Measurements from ENCODE around the gene PCYOX1L. TPM values are rescaled to one million over a fixed set of nuclear protein-coding genes. Genes with fewer than 3 reads are reported as not detected.

The PCYOX1L gene
- total RNA-seq, 1 experiment from 2014 or later: 15.3 TPM

- Mint-ChIP-seq H3K36me3 (ENCODE audit: insufficient read depth in 1 of 3, low read depth in 3 of 3) (peaks cover 0 to 25% (median 3%) of the 10 kb centered on the region in 3 experiments; a peak in 5 of 7 replicates), H3K4me1 (peaks cover 7 to 11% of the 10 kb centered on the region in 2 experiments), H3K27me3 (ENCODE audit: low read depth) (no peaks in the 10 kb centered on the region), H3K27ac (no peak overlapping the region), H3K9me3 (no peaks in the 10 kb centered on the region), H3K4me3 (no peak overlapping the region)
- Histone ChIP-seq H3K23ac (ENCODE audit: insufficient read length, low read depth, low read length) (no peak overlapping the region), H3T11ph (ENCODE audit: low read length) (no peak overlapping the region), H3K23me2 (ENCODE audit: insufficient read length, low read depth, low read length, poor library complexity, severe bottlenecking) (no peaks in the 10 kb centered on the region), H4K8ac (replicated peaks; ENCODE audit: insufficient read length, low read depth, low read length) (no peak overlapping the region), H3K14ac (ENCODE audit: insufficient read depth, low read length) (no peak overlapping the region), H3K56ac (ENCODE audit: insufficient read length, low read depth, low read length) (no peak overlapping the region), H3K18ac (ENCODE audit: insufficient read length, low read depth, low read length) (no peak overlapping the region), H3K27me3 (ENCODE audit: insufficient read depth, low read length) (no peaks in the 10 kb centered on the region), H4K20me1 (ENCODE audit: control insufficient read depth, insufficient read depth, insufficient read length) (no peaks in the 10 kb centered on the region), H3K27ac (ENCODE audit: insufficient read length, low read depth, low read length) (no peak overlapping the region), H2AFZ (ENCODE audit: low read length) (no peak overlapping the region), H2BK5ac (ENCODE audit: insufficient read length, low read length) (no peak overlapping the region), H3K4ac (ENCODE audit: low read depth, low read length) (no peak overlapping the region), H3K9ac (ENCODE audit: extremely low read depth, insufficient read length, low read length) (no peak overlapping the region), H2BK12ac (ENCODE audit: insufficient read length, low read depth, low read length) (no peak overlapping the region), H3K79me1 (ENCODE audit: insufficient read depth, low read depth, low read length, poor library complexity, severe bottlenecking) (no peaks in the 10 kb centered on the region), H3K4me1 (ENCODE audit: insufficient read depth, low read length) (no peaks in the 10 kb centered on the region), H3K79me2 (ENCODE audit: insufficient read depth, low read length) (no peaks in the 10 kb centered on the region), H3K9me3 (ENCODE audit: control insufficient read depth, low read depth, low read length) (no peaks in the 10 kb centered on the region), H2BK15ac (ENCODE audit: low read depth, low read length) (no peak overlapping the region), H3K4me2 (ENCODE audit: insufficient read depth, insufficient read length, low read length) (no peak overlapping the region), H2AK5ac (ENCODE audit: insufficient read length, low read length) (no peak overlapping the region), H2BK120ac (ENCODE audit: low read depth, low read length, poor library complexity, severe bottlenecking) (no peak overlapping the region), H4K91ac (ENCODE audit: insufficient read length, low read depth, low read length) (no peak overlapping the region), H4K5ac (ENCODE audit: insufficient read length, low read depth, low read length) (no peak overlapping the region), H2BK20ac (ENCODE audit: low read depth, low read length, poor library complexity, severe bottlenecking) (no peak overlapping the region)
- TF ChIP-seq CTCF (conservative IDR thresholded peaks at IDR 0.05): no peak
- no peak for DNase-seq
- no CpG with 5 or more reads among the region's 2 CpGs for WGBS (ENCODE audit: extremely low coverage, insufficient read length, low lambda C conversion rate)
Observed at GRCh38 chr5:149364719-149365118, 6.9 kb downstream of the PCYOX1L start.

Data from H9 (cell line).